Measurements from ENCODE around the gene CLRN1.

GRCh38 chr3:150961949-150962348, 10.6 kb downstream of the CLRN1 start:
- no peak for TF ChIP-seq CTCF (IDR thresholded peaks at IDR 0.05)
- TF ChIP-seq POLR2A (IDR thresholded peaks at IDR 0.05) = no peak
